Measurements from ENCODE around the gene ST6GAL1.

ST6GAL1 gene

GRCh38 chr3:187074846-187075245 is 144.5 kb downstream of the ST6GAL1 start:
- no peak for DNase-seq (ENCODE audit: low read depth)
- H3K4me3 ChIP-seq (ENCODE audit: low read depth, low read length), result no peak overlapping the region
- TF ChIP-seq, protein P1, sequence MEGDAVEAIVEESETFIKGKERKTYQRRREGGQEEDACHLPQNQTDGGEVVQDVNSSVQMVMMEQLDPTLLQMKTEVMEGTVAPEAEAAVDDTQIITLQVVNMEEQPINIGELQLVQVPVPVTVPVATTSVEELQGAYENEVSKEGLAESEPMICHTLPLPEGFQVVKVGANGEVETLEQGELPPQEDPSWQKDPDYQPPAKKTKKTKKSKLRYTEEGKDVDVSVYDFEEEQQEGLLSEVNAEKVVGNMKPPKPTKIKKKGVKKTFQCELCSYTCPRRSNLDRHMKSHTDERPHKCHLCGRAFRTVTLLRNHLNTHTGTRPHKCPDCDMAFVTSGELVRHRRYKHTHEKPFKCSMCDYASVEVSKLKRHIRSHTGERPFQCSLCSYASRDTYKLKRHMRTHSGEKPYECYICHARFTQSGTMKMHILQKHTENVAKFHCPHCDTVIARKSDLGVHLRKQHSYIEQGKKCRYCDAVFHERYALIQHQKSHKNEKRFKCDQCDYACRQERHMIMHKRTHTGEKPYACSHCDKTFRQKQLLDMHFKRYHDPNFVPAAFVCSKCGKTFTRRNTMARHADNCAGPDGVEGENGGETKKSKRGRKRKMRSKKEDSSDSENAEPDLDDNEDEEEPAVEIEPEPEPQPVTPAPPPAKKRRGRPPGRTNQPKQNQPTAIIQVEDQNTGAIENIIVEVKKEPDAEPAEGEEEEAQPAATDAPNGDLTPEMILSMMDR (conservative IDR thresholded peaks at IDR 0.05; ENCODE audit: low read depth, low read length), result no peak

- no peak for DNase-seq (ENCODE audit: low read depth)
- TF ChIP-seq, protein P1 (conservative IDR thresholded peaks at IDR 0.05; ENCODE audit: low read depth, low read length), result no peak
- no peak overlapping the region for H3K4me3 ChIP-seq (ENCODE audit: low read depth, low read length)
Measured at GRCh38 chr3:187076297-187076696, 146.0 kb downstream of the ST6GAL1 start.

GRCh38 chr3:187077085-187077484 is 146.8 kb downstream of the ST6GAL1 start:
- H3K4me3 ChIP-seq (ENCODE audit: low read depth, low read length), result no peak overlapping the region
- TF ChIP-seq, protein P1 (conservative IDR thresholded peaks at IDR 0.05; ENCODE audit: low read depth, low read length), result no peak
- DNase-seq (ENCODE audit: low read depth), result no peak

DNA sequence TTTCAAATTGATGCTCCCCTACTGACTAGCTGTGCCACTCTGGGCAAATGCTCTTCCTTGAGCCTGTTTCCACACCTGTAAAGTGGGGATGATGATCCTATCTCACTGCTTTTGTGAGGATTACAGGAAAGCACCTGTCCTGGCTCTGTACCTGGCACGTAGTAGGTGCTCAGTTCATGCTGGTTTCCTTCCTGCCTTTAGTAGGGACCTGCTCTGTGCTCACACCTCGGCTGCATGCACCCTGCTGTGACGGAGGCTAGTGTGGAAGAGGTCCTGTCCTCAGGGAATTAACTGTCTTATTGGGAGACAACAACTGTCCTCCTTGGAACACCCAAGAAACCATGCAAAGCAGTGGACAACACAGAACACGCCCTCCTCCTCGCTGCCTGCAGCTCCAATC is 147.2 kb downstream of the ST6GAL1 start:
- TF ChIP-seq, protein P1 (conservative IDR thresholded peaks at IDR 0.05; ENCODE audit: low read depth, low read length), result no peak
- no peak for DNase-seq (ENCODE audit: low read depth)
- H3K4me3 ChIP-seq (ENCODE audit: low read depth, low read length), result no peak overlapping the region

- TF ChIP-seq, protein P1 (conservative IDR thresholded peaks at IDR 0.05; ENCODE audit: low read depth, low read length), result no peak
- no peak overlapping the region for H3K4me3 ChIP-seq (ENCODE audit: low read depth, low read length)
- no peak for DNase-seq (ENCODE audit: low read depth)
Measured at GRCh38 chr3:187079090-187080022, 149.0 kb downstream of the ST6GAL1 start.

DNA sequence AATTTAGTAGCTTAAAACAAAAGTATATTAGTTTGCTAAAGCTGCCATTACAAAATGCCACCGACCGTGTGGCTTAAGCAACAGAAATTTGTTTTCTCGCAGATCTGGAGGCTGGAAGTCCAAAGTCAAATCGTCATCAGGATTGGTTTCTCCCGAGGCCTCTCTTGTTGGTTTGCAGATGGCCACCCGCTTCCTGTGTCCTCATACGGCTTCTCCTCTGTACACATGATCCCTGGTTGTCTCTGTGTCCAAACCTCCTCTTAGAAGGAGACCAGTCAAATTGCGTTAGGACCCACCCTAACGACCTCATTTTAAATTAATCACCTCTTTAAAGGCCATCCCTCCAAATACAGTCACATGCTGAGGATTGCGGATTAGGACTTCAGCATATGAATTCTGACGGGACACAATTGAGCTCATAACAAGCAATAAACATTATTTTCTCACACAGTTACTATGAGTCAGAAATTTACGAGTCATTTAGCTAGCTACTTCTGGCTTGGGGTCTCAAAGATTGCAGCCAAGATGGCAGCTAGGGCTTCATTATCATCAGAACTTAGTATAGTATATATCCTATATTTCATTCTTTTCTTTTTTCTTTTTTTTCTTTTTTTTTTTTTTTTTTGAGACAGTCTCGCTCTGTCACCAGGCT is 150.6 kb downstream of the ST6GAL1 start:
- no peak overlapping the region for H3K4me3 ChIP-seq (ENCODE audit: low read depth, low read length)
- TF ChIP-seq, protein P1 (conservative IDR thresholded peaks at IDR 0.05; ENCODE audit: low read depth, low read length), result no peak
- DNase-seq (ENCODE audit: low read depth), result no peak

Data from choroid plexus epithelial cell (primary cell).